ENCODE results near the gene EMCN. TPM values are rescaled to one million over a fixed set of nuclear protein-coding genes. Genes with fewer than 3 reads are reported as not detected.
"Not testable (repeated sequence)": the region's sequence is repeated elsewhere in the genome, so short reads cannot be mapped to it uniquely, and the experiment has no call there.

Gene EMCN
- total RNA-seq, 1 donor: not detected

GRCh38 chr4:100539706-100540105 is 21.9 kb upstream of the EMCN start:
- Histone ChIP-seq H4K20me1 (ENCODE audit: insufficient read depth, low read length) (no peaks in the 10 kb centered on the region), H3K36me3 (ENCODE audit: insufficient read depth, low read length) (no peaks in the 10 kb centered on the region), H3K4me3 (ENCODE audit: insufficient read depth, low read length) (no peak overlapping the region), H2AFZ (ENCODE audit: low read length) (no peak overlapping the region), H3K4me2 (ENCODE audit: insufficient read depth, low read length) (no peak overlapping the region), H3K9me3 (ENCODE audit: low read depth, low read length) (no peaks in the 10 kb centered on the region), H3K79me2 (ENCODE audit: insufficient read depth, low read length) (no peaks in the 10 kb centered on the region), H3K4me1 (ENCODE audit: insufficient read depth, low read length) (no peaks in the 10 kb centered on the region), H3K27me3 (ENCODE audit: insufficient read depth, low read length) (no peaks in the 10 kb centered on the region), H3K27ac (ENCODE audit: low read depth, low read length) (no peak overlapping the region)
- no peak for TF ChIP-seq CTCF (IDR thresholded peaks at IDR 0.05; ENCODE audit: extremely low read depth, low read depth, low read length)
- no peak for DNase-seq (ENCODE audit: insufficient read length, low spot score, missing footprints)

- no peak for TF ChIP-seq CTCF (IDR thresholded peaks at IDR 0.05; ENCODE audit: extremely low read depth, low read depth, low read length)
- Histone ChIP-seq H3K4me2 (ENCODE audit: insufficient read depth, low read length) (no peak overlapping the region), H3K36me3 (ENCODE audit: insufficient read depth, low read length) (no peaks in the 10 kb centered on the region), H4K20me1 (ENCODE audit: insufficient read depth, low read length) (no peaks in the 10 kb centered on the region), H3K4me3 (ENCODE audit: insufficient read depth, low read length) (no peak overlapping the region), H3K27ac (ENCODE audit: low read depth, low read length) (no peak overlapping the region), H3K27me3 (ENCODE audit: insufficient read depth, low read length) (no peaks in the 10 kb centered on the region), H3K4me1 (ENCODE audit: insufficient read depth, low read length) (no peaks in the 10 kb centered on the region), H2AFZ (ENCODE audit: low read length) (no peak overlapping the region), H3K9me3 (ENCODE audit: low read depth, low read length) (no peaks in the 10 kb centered on the region), H3K79me2 (ENCODE audit: insufficient read depth, low read length) (no peaks in the 10 kb centered on the region)
- no peak for DNase-seq (ENCODE audit: insufficient read length, low spot score, missing footprints)
Observed at GRCh38 chr4:100533741-100534140, 15.9 kb upstream of the EMCN start.

GRCh38 chr4:100530161-100530560 is 12.3 kb upstream of the EMCN start:
- H3K4me1 ChIP-seq (ENCODE audit: insufficient read depth, low read length); H4K20me1 ChIP-seq (ENCODE audit: insufficient read depth, low read length); H3K27me3 ChIP-seq (ENCODE audit: insufficient read depth, low read length); H3K36me3 ChIP-seq (ENCODE audit: insufficient read depth, low read length); H3K9me3 ChIP-seq (ENCODE audit: low read depth, low read length); H3K79me2 ChIP-seq (ENCODE audit: insufficient read depth, low read length); H2AFZ ChIP-seq (ENCODE audit: low read length); H3K27ac ChIP-seq (ENCODE audit: low read depth, low read length); DNase-seq (ENCODE audit: insufficient read length, low spot score, missing footprints); H3K4me3 ChIP-seq (ENCODE audit: insufficient read depth, low read length); H3K4me2 ChIP-seq (ENCODE audit: insufficient read depth, low read length): not testable (repeated sequence)

GRCh38 chr4:100525686-100526085 is 7.9 kb upstream of the EMCN start:
- no peak for TF ChIP-seq CTCF (IDR thresholded peaks at IDR 0.05; ENCODE audit: extremely low read depth, low read depth, low read length)
- no peaks in the 10 kb centered on the region for H3K27me3 ChIP-seq (ENCODE audit: insufficient read depth, low read length)
- H4K20me1 ChIP-seq (ENCODE audit: insufficient read depth, low read length): no peaks in the 10 kb centered on the region
- no peaks in the 10 kb centered on the region for H3K36me3 ChIP-seq (ENCODE audit: insufficient read depth, low read length)
- H3K4me3 ChIP-seq (ENCODE audit: insufficient read depth, low read length): no peak overlapping the region
- no peaks in the 10 kb centered on the region for H3K4me1 ChIP-seq (ENCODE audit: insufficient read depth, low read length)
- no peak overlapping the region for H2AFZ ChIP-seq (ENCODE audit: low read length)
- no peak for DNase-seq (ENCODE audit: insufficient read length, low spot score, missing footprints)
- H3K9me3 ChIP-seq (ENCODE audit: low read depth, low read length): no peaks in the 10 kb centered on the region
- no peak overlapping the region for H3K27ac ChIP-seq (ENCODE audit: low read depth, low read length)
- no peak overlapping the region for H3K4me2 ChIP-seq (ENCODE audit: insufficient read depth, low read length)
- no peaks in the 10 kb centered on the region for H3K79me2 ChIP-seq (ENCODE audit: insufficient read depth, low read length)
